GM23248 (cell line): Measurements from ENCODE around the gene WDR64. TPM values are rescaled to one million over a fixed set of nuclear protein-coding genes. Genes with fewer than 3 reads are reported as not detected.

Source experiments
- DNase-seq: peaks from one replicate; pipeline ENCODE4 v3.0.0-alpha.2; 2015
- H2AFZ ChIP-seq: fragments of 200-600 bp; sonication (generic); 2 replicates; pipeline ENCODE4 v1.6.1; 2016; ENCODE audit warnings: antibody characterized with exemption
- H3F3A ChIP-seq: fragments of 200-600 bp; sonication (generic); 2 replicates; pipeline ENCODE4 v1.6.1; 2016; ENCODE audit warnings: mild to moderate bottlenecking, antibody characterized with exemption, mixed run types; ENCODE audit not compliant: insufficient read depth
- H3K27ac ChIP-seq: fragments of 200-600 bp; sonication (generic); 2 replicates; pipeline ENCODE4 v1.5.1; 2016; ENCODE audit warnings: mild to moderate bottlenecking
- H3K27me3 ChIP-seq: fragments of 200-600 bp; sonication (generic); replicated peaks from 2 replicates; pipeline ENCODE4 v1.6.1; 2016; ENCODE audit warnings: mild to moderate bottlenecking; ENCODE audit not compliant: insufficient read depth
- H3K36me3 ChIP-seq: fragments of 200-600 bp; sonication (generic); 2 replicates; pipeline ENCODE4 v1.6.1; 2016; ENCODE audit warnings: low read depth, mild to moderate bottlenecking
- H3K4me1 ChIP-seq: fragments of 200-600 bp; sonication (generic); 2 replicates; pipeline ENCODE4 v1.6.1; 2016; ENCODE audit warnings: mild to moderate bottlenecking; ENCODE audit not compliant: insufficient read depth
- H3K4me2 ChIP-seq: fragments of 200-600 bp; sonication (generic); one replicate; pipeline ENCODE4 v1.6.1; 2016; ENCODE audit warnings: mild to moderate bottlenecking; ENCODE audit not compliant: unreplicated experiment
- H3K4me3 ChIP-seq: fragments of 200-600 bp; sonication (generic); 2 replicates; pipeline ENCODE4 v1.5.1; 2016; ENCODE audit warnings: mild to moderate bottlenecking
- H3K79me2 ChIP-seq: fragments of 200-600 bp; sonication (generic); 2 replicates; pipeline ENCODE4 v1.6.1; 2016; ENCODE audit warnings: mild to moderate bottlenecking; ENCODE audit not compliant: insufficient read depth
- H3K9ac ChIP-seq: fragments of 200-600 bp; sonication (generic); 2 replicates; pipeline ENCODE4 v1.6.1; 2016; ENCODE audit warnings: mild to moderate bottlenecking
- H3K9me2 ChIP-seq: fragments of 200-600 bp; sonication (generic); 2 replicates; pipeline ENCODE4 v1.6.1; 2016; ENCODE audit warnings: mixed run types, mild to moderate bottlenecking, moderate library complexity; ENCODE audit not compliant: insufficient read depth
- H3K9me3 ChIP-seq: fragments of 200-600 bp; sonication (generic); one replicate; pipeline ENCODE4 v1.6.1; 2017; ENCODE audit warnings: low read depth
- H4K20me1 ChIP-seq: fragments of 200-600 bp; sonication (generic); 2 replicates; pipeline ENCODE4 v1.6.0; 2016; ENCODE audit not compliant: insufficient read depth
- EZH2 ChIP-seq: fragments of 200-600 bp; sonication (generic); IDR thresholded peaks from 2 replicates; pipeline ENCODE4 v1.6.1; 2018; ENCODE audit warnings: antibody characterized with exemption, mild to moderate bottlenecking; ENCODE audit not compliant: insufficient read depth, poor library complexity, severe bottlenecking
- EZH2phosphoT487 ChIP-seq: fragments of 200-600 bp; sonication (generic); IDR thresholded peaks from 2 replicates; pipeline ENCODE4 v1.6.1; 2018; ENCODE audit warnings: antibody characterized with exemption, moderate library complexity, mild to moderate bottlenecking, low read depth; ENCODE audit not compliant: insufficient read depth
- WGBS, 2 experiments: methylation state at CpG; one replicate each; pipeline ENCODE4 v1.1.6; 2015 to 2017; ENCODE audit warnings: low lambda C conversion rate in 2 of 2, low coverage in 1 of 2; ENCODE audit errors: missing lambda C conversion rate in 2 of 2; 5-methylcytosine and 5-hydroxymethylcytosine counted together
- in situ Hi-C: fragments of 300-500 bp; cut with MboI; formaldehyde crosslinking; loops from 2 replicates; pipeline ENCODE4 v1.15.0; 2020
- polyA plus RNA-seq: library from polyadenylated mRNA; unstranded; fragments of >200 nt; fragmentation: Nextera tagmentation; extraction: Ambion mirVana; gene quantifications from 2 replicates; pipeline ENCODE4 v1.2.1, GENCODE V29; 2016
- total RNA-seq: library from RNA; depleted of rRNA; stranded (reverse); fragments of >200 nt; shearing (Covaris generic); gene quantifications from 2 replicates; pipeline ENCODE4 v1.2.3, GENCODE V29; 2014

Gene WDR64
- total and polyA plus RNA-seq, 2 experiments from 2014 or later, result not detected

GRCh38 chr1:241767737-241768136, 115.7 kb downstream of the WDR64 start:
- Histone ChIP-seq H3K4me3 (no peak overlapping the region), H2AFZ (no peak overlapping the region), H3K27ac (no peak overlapping the region), H4K20me1 (no peaks in the 10 kb centered on the region), H3F3A (no peaks in the 10 kb centered on the region), H3K27me3 (no peaks in the 10 kb centered on the region), H3K9ac (no peak overlapping the region), H3K4me2 (no peak overlapping the region), H3K4me1 (no peaks in the 10 kb centered on the region), H3K36me3 (no peaks in the 10 kb centered on the region), H3K9me3 (no peaks in the 10 kb centered on the region), H3K79me2 (no peaks in the 10 kb centered on the region), H3K9me2 (no peaks in the 10 kb centered on the region)
- no peak for DNase-seq
- no peak for TF ChIP-seq EZH2phosphoT487
- no peak for TF ChIP-seq EZH2
- in situ Hi-C loops, result no loop called here
- 32 to 37% methylated on average over 2 of the region's 2 CpGs for WGBS, 2 experiments

- H3F3A ChIP-seq, result no peaks in the 10 kb centered on the region
- H3K27me3 ChIP-seq, result no peaks in the 10 kb centered on the region
- H3K27ac ChIP-seq, result no peak overlapping the region
- H3K36me3 ChIP-seq, result no peaks in the 10 kb centered on the region
- no peak overlapping the region for H2AFZ ChIP-seq
- TF ChIP-seq EZH2, result no peak
- TF ChIP-seq EZH2phosphoT487, result no peak
- H3K9me2 ChIP-seq, result no peaks in the 10 kb centered on the region
- no peaks in the 10 kb centered on the region for H3K9me3 ChIP-seq
- no peak overlapping the region for H3K9ac ChIP-seq
- in situ Hi-C loops, result no loop called here
- DNase-seq, result no peak
- no peak overlapping the region for H3K4me2 ChIP-seq
- WGBS, 2 experiments, result 0 to 4% methylated on average over 1 of the region's 1 CpG
- H3K79me2 ChIP-seq, result no peaks in the 10 kb centered on the region
- no peaks in the 10 kb centered on the region for H3K4me1 ChIP-seq
- H4K20me1 ChIP-seq, result no peaks in the 10 kb centered on the region
- H3K4me3 ChIP-seq, result no peak overlapping the region
Measured at GRCh38 chr1:241770115-241770514, 118.0 kb downstream of the WDR64 start.

- H3K4me2 ChIP-seq, result no peak overlapping the region
- WGBS, 2 experiments, result 41 to 54% methylated on average over 2 of the region's 2 CpGs
- DNase-seq, result no peak
- H3K79me2 ChIP-seq, result no peaks in the 10 kb centered on the region
- no peaks in the 10 kb centered on the region for H3K36me3 ChIP-seq
- in situ Hi-C loops, result no loop called here
- no peaks in the 10 kb centered on the region for H4K20me1 ChIP-seq
- H3K4me1 ChIP-seq, result no peaks in the 10 kb centered on the region
- H3F3A ChIP-seq, result no peaks in the 10 kb centered on the region
- no peak overlapping the region for H3K4me3 ChIP-seq
- TF ChIP-seq EZH2phosphoT487, result no peak
- no peak for TF ChIP-seq EZH2
- H3K9ac ChIP-seq, result no peak overlapping the region
- no peaks in the 10 kb centered on the region for H3K9me2 ChIP-seq
- no peak overlapping the region for H2AFZ ChIP-seq
- no peak overlapping the region for H3K27ac ChIP-seq
- no peaks in the 10 kb centered on the region for H3K27me3 ChIP-seq
- H3K9me3 ChIP-seq, result no peaks in the 10 kb centered on the region
Measured at GRCh38 chr1:241771117-241771516, 119.0 kb downstream of the WDR64 start.

- no peaks in the 10 kb centered on the region for H3K36me3 ChIP-seq
- no peak overlapping the region for H3K4me3 ChIP-seq
- no peak for DNase-seq
- H3F3A ChIP-seq, result no peaks in the 10 kb centered on the region
- whole genome bisulfite sequencing, 2 experiments, result 88 to 95% methylated on average over 4 of the region's 4 CpGs
- no peaks in the 10 kb centered on the region for H3K79me2 ChIP-seq
- no peaks in the 10 kb centered on the region for H3K4me1 ChIP-seq
- H3K9me2 ChIP-seq, result no peaks in the 10 kb centered on the region
- H2AFZ ChIP-seq, result no peak overlapping the region
- H4K20me1 ChIP-seq, result no peaks in the 10 kb centered on the region
- no peak overlapping the region for H3K27ac ChIP-seq
- in situ Hi-C loops, result no loop called here
- H3K9ac ChIP-seq, result no peak overlapping the region
- H3K9me3 ChIP-seq, result no peaks in the 10 kb centered on the region
- H3K27me3 ChIP-seq, result no peaks in the 10 kb centered on the region
- H3K4me2 ChIP-seq, result no peak overlapping the region
- no peak for TF ChIP-seq EZH2phosphoT487
- TF ChIP-seq EZH2, result no peak
Measured at GRCh38 chr1:241772932-241773500, 120.9 kb downstream of the WDR64 start.

- Histone ChIP-seq H3K4me2 (no peak overlapping the region), H3K4me3 (no peak overlapping the region), H3F3A (no peaks in the 10 kb centered on the region), H3K9ac (no peak overlapping the region), H3K9me3 (no peaks in the 10 kb centered on the region), H2AFZ (no peak overlapping the region), H3K9me2 (no peaks in the 10 kb centered on the region), H4K20me1 (no peaks in the 10 kb centered on the region), H3K27ac (no peak overlapping the region), H3K36me3 (no peaks in the 10 kb centered on the region), H3K4me1 (no peaks in the 10 kb centered on the region), H3K79me2 (no peaks in the 10 kb centered on the region), H3K27me3 (no peaks in the 10 kb centered on the region)
- no peak for DNase-seq
- in situ Hi-C loops, result no loop called here
- 57 to 61% methylated on average over 4 of the region's 4 CpGs for WGBS, 2 experiments
- no peak for TF ChIP-seq EZH2
- no peak for TF ChIP-seq EZH2phosphoT487
Measured at GRCh38 chr1:241773991-241774390, 121.9 kb downstream of the WDR64 start.
